Subcutaneous adipose tissue (tissue), 4 donors: ENCODE results near the gene IL18BP. TPM values are rescaled to one million over a fixed set of nuclear protein-coding genes. Genes with fewer than 3 reads are reported as not detected.

ENCODE experiments used
- CTCF ChIP-seq: fragments of 450-650 bp; IDR thresholded peaks from one replicate; pipeline ENCODE4 v1.5.1; 2016; ENCODE audit warnings: low read depth, mild to moderate bottlenecking, control low read depth, antibody characterized with exemption, moderate library complexity
- total RNA-seq, 4 donors: library from RNA; depleted of rRNA; stranded (reverse); fragments of >200 nt; gene quantifications; one replicate each; pipeline ENCODE4 v1.1.0, GENCODE V29; 2016

The IL18BP gene
- total RNA-seq, 4 donors from 2014 or later, result 3.5 to 14.1 (median 5.3) TPM

GRCh38 chr11:72024069-72024754 is 25.5 kb downstream of the IL18BP start:
- no peak for TF ChIP-seq CTCF

DNA sequence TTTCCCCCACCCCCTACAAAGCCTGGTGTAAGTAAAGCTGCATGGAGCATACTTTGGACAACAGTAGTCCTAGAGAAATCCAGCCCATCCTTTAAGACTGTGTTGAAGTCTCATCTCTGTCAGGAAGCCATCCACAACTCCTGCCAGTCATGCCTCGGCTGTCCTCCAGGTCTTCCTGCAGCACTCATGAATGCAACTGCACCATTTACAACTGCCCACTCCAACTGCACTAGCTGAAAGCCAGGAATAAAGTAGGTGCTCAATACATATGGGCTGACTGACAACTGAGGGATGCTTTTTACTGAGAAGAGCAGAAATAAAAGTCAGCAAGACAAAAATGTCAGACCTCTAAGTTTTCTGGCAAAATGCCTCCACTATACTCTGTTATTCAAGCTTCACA is 27.4 kb downstream of the IL18BP start:
- TF ChIP-seq CTCF, result no peak

DNA sequence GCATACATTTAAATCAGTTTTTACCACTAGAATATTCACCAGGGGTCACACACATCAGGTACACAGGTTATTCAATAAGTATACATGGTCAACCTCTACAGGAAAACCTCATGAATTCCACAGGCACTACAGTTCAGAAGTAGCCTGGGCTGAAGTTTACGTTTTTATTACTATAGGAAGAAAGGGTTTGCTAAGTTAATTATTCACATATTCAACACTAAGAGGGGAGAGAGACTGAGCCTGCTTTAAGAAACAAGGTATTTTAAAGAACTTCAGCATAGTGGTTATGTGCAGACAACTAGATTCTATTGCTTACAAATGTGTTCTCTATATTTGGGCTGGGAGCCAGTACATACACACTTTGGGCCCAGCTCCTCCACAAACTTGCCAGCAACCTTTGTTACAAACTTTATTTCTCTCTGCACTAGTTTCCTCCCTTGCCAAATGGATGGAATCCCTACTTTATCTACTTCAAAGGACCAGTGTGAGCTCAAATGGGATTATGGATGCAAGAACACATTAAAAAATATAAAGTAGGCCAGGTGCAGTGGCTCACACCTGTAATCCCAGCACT is 31.9 kb downstream of the IL18BP start:
- TF ChIP-seq CTCF, result no peak

DNA sequence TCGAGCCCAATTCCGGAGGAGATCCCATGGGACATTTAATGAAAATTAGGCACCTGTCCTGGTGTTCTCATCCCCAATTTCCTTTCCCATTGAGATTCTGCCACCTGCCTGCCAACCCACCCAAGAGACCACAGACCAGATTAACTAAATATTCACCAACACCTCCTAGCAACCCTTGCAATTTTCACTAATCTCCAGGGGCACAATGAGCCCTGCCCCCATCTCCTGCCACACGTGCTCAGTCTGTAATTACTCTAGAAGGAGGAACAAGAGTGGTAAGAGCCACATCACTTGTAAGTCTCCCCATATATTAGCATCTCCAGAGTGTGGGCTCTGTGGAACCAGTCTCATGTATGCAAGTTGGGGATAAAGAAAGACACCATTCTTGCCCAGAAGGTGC is 38.0 kb downstream of the IL18BP start:
- no peak for TF ChIP-seq CTCF

DNA sequence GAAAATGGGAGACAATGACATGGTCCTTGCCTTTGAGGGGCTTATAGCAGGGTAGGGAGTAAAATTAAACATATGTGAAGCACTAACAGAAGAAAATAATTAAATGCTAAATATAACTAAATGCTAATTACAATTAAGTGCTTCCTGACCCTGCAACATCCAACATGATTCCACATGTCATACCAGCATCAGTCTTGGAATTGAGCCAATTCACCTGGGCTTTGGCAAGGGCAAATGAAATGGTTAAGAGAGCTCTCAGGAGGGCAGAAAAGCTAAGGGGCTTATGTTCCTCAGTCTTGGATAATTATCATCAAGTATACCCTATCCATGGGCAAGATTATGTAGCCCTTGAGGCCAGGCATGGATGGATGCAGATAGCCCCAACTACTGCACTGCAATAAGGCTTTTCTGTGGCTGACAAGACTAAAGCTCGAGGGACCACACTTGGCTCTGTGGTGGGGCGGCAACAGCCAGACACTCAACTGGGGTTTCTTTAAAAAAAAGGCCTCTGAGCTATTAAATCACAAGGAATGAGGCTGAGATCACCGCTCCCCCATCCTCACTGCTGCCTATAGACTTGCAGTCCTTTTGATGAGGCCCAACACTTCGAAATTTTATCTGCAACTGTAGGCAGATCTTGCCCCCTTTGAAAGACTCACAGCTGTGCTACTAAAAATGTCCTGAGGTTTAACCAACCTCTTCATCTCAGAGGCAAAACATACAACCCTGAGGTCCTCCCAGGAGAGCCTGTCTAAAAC is 39.0 kb downstream of the IL18BP start:
- TF ChIP-seq CTCF, result no peak

DNA sequence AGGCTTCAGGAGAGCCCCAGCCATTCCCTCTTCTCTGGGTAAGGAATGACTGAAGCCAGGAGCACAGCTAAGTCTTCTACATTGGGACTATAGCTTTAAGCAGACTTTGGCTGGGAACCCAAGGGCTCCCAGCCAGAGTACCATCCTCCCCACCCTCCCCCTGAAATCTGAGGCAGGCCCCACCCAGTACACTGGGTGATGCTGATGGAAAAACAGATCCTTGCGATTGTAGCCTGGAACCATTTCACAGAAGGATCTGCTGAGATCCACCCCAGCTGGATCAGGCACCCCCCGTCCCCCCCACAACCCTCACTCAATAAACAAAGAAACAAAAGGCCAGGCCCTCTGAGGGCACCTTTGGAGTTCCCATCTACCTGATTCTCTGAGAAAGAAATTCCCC is 39.8 kb downstream of the IL18BP start:
- no peak for TF ChIP-seq CTCF
